H1 (cell line): ENCODE data around the gene SCO1. TPM values are rescaled to one million over a fixed set of nuclear protein-coding genes. Genes with fewer than 3 reads are reported as not detected.

Experiments used
- CTCF ChIA-PET: fragments of 300-600 bp; sonication (Branson Sonifier 250); formaldehyde crosslinking; loops from one replicate; lab custom pipeline; 2021; ENCODE audit not compliant: partially characterized antibody; lab: Charles Lee
- POLR2A ChIA-PET: fragments of 300-600 bp; sonication (Branson Sonifier 250); formaldehyde crosslinking; loops from one replicate; lab custom pipeline; 2021; ENCODE audit warnings: inconsistent platforms; ENCODE audit not compliant: partially characterized antibody; lab: Charles Lee
- DNase-seq, 2 experiments: peaks; one replicate each; pipeline versions ENCODE4 v3.0.0 to v3.0.0-alpha.2; 2010 to 2022; ENCODE audit warnings: low spot score in 2 of 2, low read depth in 1 of 2, mixed read lengths in 1 of 2
- FAIRE-seq: peaks from 2 replicates; lab custom pipeline; 2011; peaks lifted over from hg19 to GRCh38; lab: Jason Lieb, UNC
- H2AFZ ChIP-seq: 2 replicates; pipeline ENCODE4 v1.8.1; 2012; ENCODE audit warnings: low read length, inconsistent platforms
- H2AK5ac ChIP-seq: 2 replicates; pipeline ENCODE4 v1.6.1; 2013; ENCODE audit warnings: low read depth, low read length
- H2BK120ac ChIP-seq: replicated peaks from 2 replicates; pipeline ENCODE3; 2013; ENCODE audit warnings: low read depth, low read length, inconsistent platforms
- H2BK12ac ChIP-seq: 2 replicates; pipeline ENCODE4 v1.6.1; 2013; ENCODE audit warnings: low read depth, low read length
- H2BK15ac ChIP-seq: 2 replicates; pipeline ENCODE4 v1.6.1; 2013; ENCODE audit warnings: low read length
- H2BK20ac ChIP-seq: 2 replicates; pipeline ENCODE4 v1.6.1; 2013; ENCODE audit warnings: low read length
- H2BK5ac ChIP-seq: 2 replicates; pipeline ENCODE4 v1.6.1; 2013; ENCODE audit warnings: low read depth, low read length
- H3K14ac ChIP-seq: 2 replicates; pipeline ENCODE4 v1.6.1; 2013; ENCODE audit warnings: inconsistent platforms; ENCODE audit not compliant: insufficient read length
- H3K18ac ChIP-seq: 2 replicates; pipeline ENCODE4 v1.6.1; 2013; ENCODE audit warnings: low read length; ENCODE audit errors: extremely low read depth
- H3K23ac ChIP-seq: 2 replicates; pipeline ENCODE4 v1.6.1; 2013; ENCODE audit warnings: inconsistent platforms; ENCODE audit not compliant: insufficient read length
- H3K23me2 ChIP-seq: 2 replicates; pipeline ENCODE4 v1.6.1; 2013; ENCODE audit warnings: low read depth, low read length
- H3K27ac ChIP-seq: 2 replicates; pipeline ENCODE4 v1.6.1; 2011; ENCODE audit warnings: low read depth, low read length, inconsistent platforms
- H3K27me3 ChIP-seq, 4 experiments: replicated peaks in 1 of 4; 1 replicate in 1 of 4; 2 replicates in 3 of 4; pipeline versions ENCODE4 v1.6.1 to v1.8.1; 2011 to 2013; ENCODE audit warnings: low read length in 3 of 4, mild to moderate bottlenecking in 3 of 4, inconsistent platforms in 2 of 4, mixed read lengths in 2 of 4, moderate library complexity in 1 of 4; ENCODE audit not compliant: control insufficient read depth in 3 of 4, insufficient read depth in 3 of 4; ENCODE audit errors: extremely low read depth in 1 of 4
- H3K36me3 ChIP-seq, 4 experiments: 2 replicates each; pipeline versions ENCODE4 v1.6.1 to v1.8.1; 2011 to 2013; ENCODE audit warnings: mild to moderate bottlenecking in 4 of 4, low read length in 3 of 4, moderate library complexity in 2 of 4, control low read depth in 1 of 4, inconsistent platforms in 1 of 4; ENCODE audit not compliant: insufficient read depth in 4 of 4, control insufficient read depth in 2 of 4
- H3K4ac ChIP-seq: replicated peaks from 2 replicates; pipeline ENCODE3; 2013; ENCODE audit warnings: low read length, low read depth, mixed read lengths, inconsistent platforms; ENCODE audit not compliant: insufficient read length
- H3K4me1 ChIP-seq, 4 experiments: replicated peaks in 1 of 4; 1 replicate in 1 of 4; 2 replicates in 3 of 4; pipeline versions ENCODE4 v1.6.1 to v1.8.1; 2011 to 2013; ENCODE audit warnings: low read length in 3 of 4, inconsistent platforms in 2 of 4, mixed read lengths in 1 of 4; ENCODE audit not compliant: insufficient read depth in 4 of 4, control insufficient read depth in 3 of 4
- H3K4me2 ChIP-seq, 2 experiments: 2 replicates each; pipeline versions ENCODE4 v1.6.1 to v1.8.1; 2011 to 2013; ENCODE audit warnings: low read depth in 2 of 2, low read length in 2 of 2, control low read depth in 1 of 2, inconsistent platforms in 1 of 2, mild to moderate bottlenecking in 1 of 2; ENCODE audit not compliant: insufficient read depth in 1 of 2
- H3K4me3 ChIP-seq, 4 experiments: fragments of 200-600, 300-600 bp in 1 of 4; sonication (generic), shearing (Covaris generic), sonication (Bioruptor Twin) in 1 of 4; 2 replicates each; pipeline versions ENCODE4 v1.5.1 to v1.8.1; 2011 to 2016; ENCODE audit warnings: low read length in 4 of 4, low read depth in 3 of 4, control low read depth in 2 of 4, inconsistent platforms in 2 of 4, mild to moderate bottlenecking in 2 of 4, mixed read lengths in 1 of 4, moderate library complexity in 1 of 4; ENCODE audit not compliant: insufficient read depth in 2 of 4; ENCODE audit errors: extremely low read depth in 1 of 4
- H3K56ac ChIP-seq: replicated peaks from 2 replicates; pipeline ENCODE3; 2013; ENCODE audit warnings: low read depth, mild to moderate bottlenecking, mixed read lengths, low read length, inconsistent platforms; ENCODE audit not compliant: insufficient read length
- H3K79me1 ChIP-seq: 2 replicates; pipeline ENCODE4 v1.6.1; 2013; ENCODE audit warnings: low read depth, low read length, control low read depth
- H3K79me2 ChIP-seq, 2 experiments: 2 replicates each; pipeline versions ENCODE4 v1.6.1 to v1.8.1; 2012 to 2013; ENCODE audit warnings: low read length in 2 of 2, mild to moderate bottlenecking in 2 of 2, inconsistent platforms in 1 of 2; ENCODE audit not compliant: insufficient read depth in 2 of 2, control insufficient read depth in 1 of 2
- H3K9ac ChIP-seq, 4 experiments: replicated peaks in 1 of 4; 1 replicate in 1 of 4; 2 replicates in 3 of 4; pipeline versions ENCODE4 v1.6.1 to v1.8.1; 2011 to 2013; ENCODE audit warnings: low read depth in 3 of 4, low read length in 3 of 4, control low read depth in 2 of 4, mild to moderate bottlenecking in 2 of 4, moderate library complexity in 2 of 4, inconsistent platforms in 1 of 4; ENCODE audit errors: extremely low read depth in 1 of 4
- H3K9me3 ChIP-seq, 2 experiments: 2 replicates each; pipeline versions ENCODE4 v1.6.1 to v1.8.1; 2012 to 2013; ENCODE audit warnings: mild to moderate bottlenecking in 2 of 2, moderate library complexity in 2 of 2, control low read depth in 1 of 2, inconsistent platforms in 1 of 2, low read depth in 1 of 2, low read length in 1 of 2, mixed read lengths in 1 of 2; ENCODE audit not compliant: insufficient read depth in 2 of 2
- H4K20me1 ChIP-seq, 2 experiments: replicated peaks in 1 of 2; 2 replicates each; pipeline versions ENCODE3 to v1.8.1; 2011 to 2013; ENCODE audit warnings: inconsistent platforms in 2 of 2, low read length in 2 of 2, mild to moderate bottlenecking in 1 of 2; ENCODE audit not compliant: insufficient read depth in 2 of 2, control insufficient read depth in 1 of 2
- H4K5ac ChIP-seq: 2 replicates; pipeline ENCODE4 v1.6.1; 2013; ENCODE audit warnings: low read length, low read depth, mixed read lengths, inconsistent platforms; ENCODE audit not compliant: insufficient read length
- H4K8ac ChIP-seq: 2 replicates; pipeline ENCODE4 v1.8.0; 2013; ENCODE audit warnings: mild to moderate bottlenecking, moderate library complexity, low read length, inconsistent platforms; ENCODE audit not compliant: insufficient read depth; ENCODE audit errors: extremely low read depth
- H4K91ac ChIP-seq: replicated peaks from 2 replicates; pipeline ENCODE3; 2013; ENCODE audit warnings: low read length, mixed read lengths, inconsistent platforms; ENCODE audit not compliant: insufficient read length
- CHD2 ChIP-seq: IDR thresholded peaks from 2 replicates; pipeline ENCODE4 v1.6.1; 2012; ENCODE audit warnings: low read length, improper control_type of control experiment
- CTCF ChIP-seq, 3 experiments: IDR thresholded peaks; 1 replicate in 2 of 3; 2 replicates in 1 of 3; pipeline versions ENCODE4 v1.5.1 to v1.6.1; 2011; ENCODE audit warnings: low read length in 3 of 3, mild to moderate bottlenecking in 3 of 3, inconsistent platforms in 2 of 3, low read depth in 1 of 3, moderate library complexity in 1 of 3; ENCODE audit not compliant: insufficient read depth in 1 of 3; ENCODE audit errors: control extremely low read depth in 1 of 3
- EGR1 ChIP-seq: IDR thresholded peaks from 2 replicates; pipeline ENCODE4 v1.6.1; 2011; ENCODE audit warnings: low read depth, low read length, borderline replicate concordance
- GABPA ChIP-seq: IDR thresholded peaks from 2 replicates; pipeline ENCODE4 v1.6.1; 2011; ENCODE audit warnings: mild to moderate bottlenecking, low read length, moderate library complexity, borderline replicate concordance; ENCODE audit not compliant: insufficient read depth
- HDAC6 ChIP-seq: IDR thresholded peaks from one replicate; pipeline ENCODE4 v1.7.1; 2012; ENCODE audit warnings: low read depth, mild to moderate bottlenecking, inconsistent platforms, low read length, moderate library complexity
- KDM4A ChIP-seq: IDR thresholded peaks from one replicate; pipeline ENCODE4 v1.7.1; 2012; ENCODE audit warnings: low read depth, mild to moderate bottlenecking, moderate library complexity, low read length, inconsistent platforms; ENCODE audit not compliant: severe bottlenecking
- KDM5A ChIP-seq: fragments of 200-600 bp; IDR thresholded peaks from 2 replicates; pipeline ENCODE4 v1.7.1; 2012; ENCODE audit warnings: mild to moderate bottlenecking, low read length, inconsistent platforms, mixed read lengths
- RBBP5 ChIP-seq: IDR thresholded peaks from 2 replicates; pipeline ENCODE4 v1.7.1; 2012; ENCODE audit warnings: low read depth, mild to moderate bottlenecking, inconsistent platforms, low read length, moderate library complexity, borderline replicate concordance
- RXRA ChIP-seq: IDR thresholded peaks from 2 replicates; pipeline ENCODE4 v1.6.1; 2011; ENCODE audit warnings: low read depth, mild to moderate bottlenecking, low read length, moderate library complexity; ENCODE audit not compliant: insufficient read depth
- SIN3A ChIP-seq, 2 experiments: IDR thresholded peaks in 1 of 2; conservative IDR thresholded peaks in 1 of 2; 2 replicates each; pipeline ENCODE4 v1.6.1; 2011 to 2012; ENCODE audit warnings: low read length in 2 of 2, improper control_type of control experiment in 1 of 2, low read depth in 1 of 2, mild to moderate bottlenecking in 1 of 2
- SP1 ChIP-seq: IDR thresholded peaks from 2 replicates; pipeline ENCODE4 v1.6.1; 2011; ENCODE audit warnings: low read depth, low read length
- SP2 ChIP-seq: IDR thresholded peaks from 2 replicates; pipeline ENCODE4 v1.6.1; 2012; ENCODE audit warnings: mild to moderate bottlenecking, low read length, inconsistent platforms
- WGBS, 2 experiments: shearing (Covaris generic) in 1 of 2; methylation state at CpG; one replicate each; pipeline versions ENCODE4 v1.1.6 to v1.1.7; 2013 to 2015; ENCODE audit warnings: low lambda C conversion rate in 2 of 2, mixed read lengths in 2 of 2, inconsistent platforms in 1 of 2, low coverage in 1 of 2, missing lambda C conversion rate in 1 of 2; ENCODE audit not compliant: insufficient replicate concordance in 2 of 2, insufficient coverage in 1 of 2, insufficient read length in 1 of 2; ENCODE audit errors: extremely low coverage in 1 of 2, missing lambda C conversion rate in 1 of 2; 5-methylcytosine and 5-hydroxymethylcytosine counted together
- polyA plus RNA-seq, 7 experiments: library from polyadenylated mRNA; depleted of rRNA in 3 of 7; stranded (reverse) in 5 of 7; unstranded in 2 of 7; fragments of >200 nt in 5 of 7; fragments of 200-250 nt in 2 of 7; gene quantifications; 1 replicate in 5 of 7; 2 replicates in 1 of 7; 4 replicates in 1 of 7; pipeline versions ENCODE4 v1.2.1 to v1.2.3, GENCODE V29; 2011 to 2013; ENCODE audit warnings: missing spikeins in 2 of 7, mixed read lengths in 2 of 7
- total RNA-seq: library from RNA; stranded (reverse); fragmentation: NEBNext Ultra II Directional; extraction: Animal tissue kit (Norgen Biotek cat#: 25700); gene quantifications from 2 replicates; pipeline ENCODE4 v1.2.1, GENCODE V29; 2021

Gene SCO1
- total and polyA plus RNA-seq, 2 of the 8 experiments (the other 6 are each of a cell fraction or from before 2014, with no cell fraction given), result 18.7 to 61.8 TPM

- 78% methylated on average over 5 of the region's 5 CpGs; no CpG with 5 or more reads in 1 of the 2 experiments for WGBS, 2 experiments
- H3K9me3 ChIP-seq, result peaks cover 0 to 2% of the 10 kb centered on the region in 2 experiments; a peak in 1 of 4 replicates
- TF ChIP-seq CTCF (IDR thresholded peaks at IDR 0.05; ENCODE audit: control extremely low read depth in 1 of 3, insufficient read depth in 1 of 3, low read depth in 1 of 3, low read length in 3 of 3) (no peak), SP1 (no peak), EGR1 (no peak), RXRA (no peak), HDAC6 (no peak), KDM4A (no peak), CHD2 (no peak), KDM5A (no peak), SIN3A (conservative IDR thresholded peaks at IDR 0.05 in 1 of 2, IDR thresholded peaks at IDR 0.05 in 1 of 2; ENCODE audit: low read depth in 1 of 2, low read length in 2 of 2) (no peak), SP2 (no peak), GABPA (no peak), RBBP5 (no peak)
These were observed 29.9 kb upstream of the SCO1 start for GRCh38 chr17:10727192-10727591.

More at GRCh38 chr17:10727192-10727591, 29.9 kb upstream of the SCO1 start:
- Histone ChIP-seq H3K4me1 (peaks cover 0 to 10% (median 3%) of the 10 kb centered on the region in 4 experiments; a peak in 6 of 7 replicates), H3K56ac (no peak overlapping the region), H3K79me2 (no peaks in the 10 kb centered on the region), H3K27me3 (no peaks in the 10 kb centered on the region), H2BK15ac (no peak overlapping the region), H3K4me2 (no peak overlapping the region), H3K4ac (no peak overlapping the region), H4K20me1 (no peaks in the 10 kb centered on the region), H4K5ac (no peak overlapping the region), H2BK5ac (no peak overlapping the region), H3K36me3 (no peaks in the 10 kb centered on the region), H4K91ac (no peak overlapping the region), H3K18ac (no peak overlapping the region), H2BK20ac (no peak overlapping the region), H2BK120ac (no peak overlapping the region), H3K4me3 (no peak overlapping the region), H3K9ac (no peak overlapping the region), H4K8ac (no peak overlapping the region), H3K23me2 (peaks cover 2% of the 10 kb centered on the region; the same call in 1 of the 2 replicates), H3K79me1 (no peaks in the 10 kb centered on the region), H2AFZ (no peak overlapping the region), H3K27ac (no peak overlapping the region), H2BK12ac (no peak overlapping the region), H2AK5ac (no peak overlapping the region), H3K14ac (no peak overlapping the region), H3K23ac (no peak overlapping the region)
- FAIRE-seq (no peak), DNase-seq (no peak)
- CTCF ChIA-PET, result interaction anchor here (2.0 kb wide), 1 partner anchor 98 kb away, joined by 4 read pairs; no protein-coding TSS in a partner anchor
- POLR2A ChIA-PET, result no interaction called here
